ENCODE data around the gene WLS.

The WLS gene

DNA sequence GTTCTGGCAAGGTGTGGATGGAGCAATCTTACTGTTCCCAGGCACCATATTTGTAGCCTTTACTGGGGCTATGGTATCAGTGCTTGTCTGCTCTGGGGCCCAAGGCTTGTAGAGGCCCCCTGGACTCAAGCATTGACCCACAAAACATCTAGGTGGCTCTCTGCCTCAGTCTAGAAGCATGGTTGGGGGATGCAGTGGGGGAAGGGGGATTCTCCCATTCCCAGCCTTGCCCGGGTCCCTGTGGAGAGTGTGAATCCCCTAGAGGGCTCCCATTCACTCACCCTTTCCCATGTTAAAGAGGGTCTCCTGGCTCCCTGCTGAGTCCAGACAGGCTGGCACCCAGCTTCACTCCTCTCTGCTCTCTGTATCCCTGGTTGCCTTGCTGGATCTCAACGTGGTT, 153.7 kb downstream of the WLS start:
- no peak for FAIRE-seq
